Gastroesophageal sphincter (tissue), 4 donors: ENCODE measurements around the gene TSPAN5. TPM values are rescaled to one million over a fixed set of nuclear protein-coding genes. Genes with fewer than 3 reads are reported as not detected.
"Not testable (repeated sequence)": the region's sequence is repeated elsewhere in the genome, so short reads cannot be mapped to it uniquely, and the experiment has no call there.

Experiments
- ATAC-seq: fragments of 150-250 bp; one replicate; pipeline ENCODE4 v1.9.1; 2016; ENCODE audit warnings: mild to moderate bottlenecking, moderate library complexity
- H3K27ac ChIP-seq, 4 donors: fragments of 200-600 bp; sonication (generic) in 3 of 4; 1 replicate in 3 of 4; 2 replicates in 1 of 4; pipeline ENCODE4 v1.5.1; 2016 to 2019
- H3K27me3 ChIP-seq: fragments of 200-600 bp; sonication (generic); one replicate; pipeline ENCODE4 v1.5.1; 2019
- H3K36me3 ChIP-seq, 2 donors: fragments of 200-600 bp; sonication (generic); one replicate each; pipeline ENCODE4 v1.5.1; 2019; ENCODE audit warnings: control low read depth in 1 of 2
- H3K4me1 ChIP-seq, 3 donors: fragments of 200-600 bp; sonication (generic); 1 replicate in 2 of 3; 2 replicates in 1 of 3; pipeline ENCODE4 v1.5.1; 2016 to 2019; ENCODE audit warnings: control low read depth in 2 of 3
- H3K4me3 ChIP-seq, 2 donors: fragments of 200-600 bp; sonication (generic); one replicate each; pipeline ENCODE4 v1.5.1; 2019; ENCODE audit warnings: mild to moderate bottlenecking in 1 of 2, moderate library complexity in 1 of 2
- H3K9me3 ChIP-seq, 3 donors: fragments of 200-600 bp; sonication (generic); one replicate each; pipeline ENCODE4 v1.5.1; 2017 to 2019; ENCODE audit warnings: control low read depth in 2 of 3
- EP300 ChIP-seq: sonication (generic); formaldehyde crosslinking; IDR thresholded peaks from one replicate; pipeline ENCODE4 v1.6.1; 2017; ENCODE audit warnings: antibody characterized with exemption, mild to moderate bottlenecking
- POLR2A ChIP-seq, 2 donors: fragments of 450-650 bp; IDR thresholded peaks; one replicate each; pipeline ENCODE4 v1.6.1; 2017; ENCODE audit warnings: antibody characterized with exemption in 2 of 2, mild to moderate bottlenecking in 2 of 2, moderate library complexity in 1 of 2
- POLR2AphosphoS5 ChIP-seq: sonication (generic); formaldehyde crosslinking; IDR thresholded peaks from one replicate; pipeline ENCODE4 v1.6.1; 2017; ENCODE audit warnings: antibody characterized with exemption
- WGBS, 2 donors: methylation state at CpG; one replicate each; pipeline ENCODE4 v1.1.5; 2018; ENCODE audit warnings: low coverage in 1 of 2; 5-methylcytosine and 5-hydroxymethylcytosine counted together
- total RNA-seq, 4 donors: library from RNA; depleted of rRNA; stranded (reverse); fragments of >200 nt; gene quantifications; one replicate each; pipeline ENCODE4 v1.1.0, GENCODE V29; 2016
- TF ChIP-seq, protein P1 (sequence below), 4 experiments: fragments of 200-600 bp in 2 of 4; fragments of 450-650 bp in 2 of 4; sonication (generic) in 1 of 4; IDR thresholded peaks; one replicate each; pipeline ENCODE4 v1.5.1; 2017 to 2019; ENCODE audit warnings: antibody characterized with exemption in 4 of 4, mild to moderate bottlenecking in 2 of 4, moderate library complexity in 2 of 4

Gene TSPAN5
- total RNA-seq, 4 donors from 2014 or later = 9.8 to 14.0 (median 12.2) TPM

DNA sequence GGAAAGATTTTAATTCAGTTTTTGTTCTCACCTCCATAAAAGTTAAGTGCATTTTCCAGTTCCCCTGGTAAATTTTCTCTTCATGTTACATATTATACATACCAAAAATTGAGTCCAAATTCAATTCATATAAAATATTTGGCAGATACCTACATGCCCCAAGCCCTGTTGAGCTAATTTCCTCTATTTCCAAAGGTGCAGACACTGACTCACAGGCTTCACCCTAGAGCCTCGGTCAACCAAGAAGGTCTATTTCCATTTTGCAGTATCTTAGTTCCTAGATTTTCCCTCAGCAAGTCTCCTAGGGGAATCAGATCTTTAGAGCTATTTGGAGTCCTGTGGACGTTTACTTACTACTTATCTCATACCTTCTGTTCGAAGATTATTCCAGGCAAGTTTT, 174.4 kb downstream of the TSPAN5 start:
- Histone ChIP-seq H3K27ac (no peak overlapping the region), H3K4me1 (no peaks in the 10 kb centered on the region), H3K27me3 (no peaks in the 10 kb centered on the region), H3K36me3 (no peaks in the 10 kb centered on the region), H3K9me3 (no peaks in the 10 kb centered on the region), H3K4me3 (no peak overlapping the region)
- TF ChIP-seq POLR2AphosphoS5 (no peak), POLR2A (IDR thresholded peaks at IDR 0.05) (no peak), EP300 (no peak)
- TF ChIP-seq, protein P1, sequence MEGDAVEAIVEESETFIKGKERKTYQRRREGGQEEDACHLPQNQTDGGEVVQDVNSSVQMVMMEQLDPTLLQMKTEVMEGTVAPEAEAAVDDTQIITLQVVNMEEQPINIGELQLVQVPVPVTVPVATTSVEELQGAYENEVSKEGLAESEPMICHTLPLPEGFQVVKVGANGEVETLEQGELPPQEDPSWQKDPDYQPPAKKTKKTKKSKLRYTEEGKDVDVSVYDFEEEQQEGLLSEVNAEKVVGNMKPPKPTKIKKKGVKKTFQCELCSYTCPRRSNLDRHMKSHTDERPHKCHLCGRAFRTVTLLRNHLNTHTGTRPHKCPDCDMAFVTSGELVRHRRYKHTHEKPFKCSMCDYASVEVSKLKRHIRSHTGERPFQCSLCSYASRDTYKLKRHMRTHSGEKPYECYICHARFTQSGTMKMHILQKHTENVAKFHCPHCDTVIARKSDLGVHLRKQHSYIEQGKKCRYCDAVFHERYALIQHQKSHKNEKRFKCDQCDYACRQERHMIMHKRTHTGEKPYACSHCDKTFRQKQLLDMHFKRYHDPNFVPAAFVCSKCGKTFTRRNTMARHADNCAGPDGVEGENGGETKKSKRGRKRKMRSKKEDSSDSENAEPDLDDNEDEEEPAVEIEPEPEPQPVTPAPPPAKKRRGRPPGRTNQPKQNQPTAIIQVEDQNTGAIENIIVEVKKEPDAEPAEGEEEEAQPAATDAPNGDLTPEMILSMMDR (IDR thresholded peaks at IDR 0.05) = no peak
- 71% methylated on average over 3 of the region's 3 CpGs; no CpG with 5 or more reads in 1 of the 2 donors for WGBS, 2 donors
- no peak for ATAC-seq

DNA sequence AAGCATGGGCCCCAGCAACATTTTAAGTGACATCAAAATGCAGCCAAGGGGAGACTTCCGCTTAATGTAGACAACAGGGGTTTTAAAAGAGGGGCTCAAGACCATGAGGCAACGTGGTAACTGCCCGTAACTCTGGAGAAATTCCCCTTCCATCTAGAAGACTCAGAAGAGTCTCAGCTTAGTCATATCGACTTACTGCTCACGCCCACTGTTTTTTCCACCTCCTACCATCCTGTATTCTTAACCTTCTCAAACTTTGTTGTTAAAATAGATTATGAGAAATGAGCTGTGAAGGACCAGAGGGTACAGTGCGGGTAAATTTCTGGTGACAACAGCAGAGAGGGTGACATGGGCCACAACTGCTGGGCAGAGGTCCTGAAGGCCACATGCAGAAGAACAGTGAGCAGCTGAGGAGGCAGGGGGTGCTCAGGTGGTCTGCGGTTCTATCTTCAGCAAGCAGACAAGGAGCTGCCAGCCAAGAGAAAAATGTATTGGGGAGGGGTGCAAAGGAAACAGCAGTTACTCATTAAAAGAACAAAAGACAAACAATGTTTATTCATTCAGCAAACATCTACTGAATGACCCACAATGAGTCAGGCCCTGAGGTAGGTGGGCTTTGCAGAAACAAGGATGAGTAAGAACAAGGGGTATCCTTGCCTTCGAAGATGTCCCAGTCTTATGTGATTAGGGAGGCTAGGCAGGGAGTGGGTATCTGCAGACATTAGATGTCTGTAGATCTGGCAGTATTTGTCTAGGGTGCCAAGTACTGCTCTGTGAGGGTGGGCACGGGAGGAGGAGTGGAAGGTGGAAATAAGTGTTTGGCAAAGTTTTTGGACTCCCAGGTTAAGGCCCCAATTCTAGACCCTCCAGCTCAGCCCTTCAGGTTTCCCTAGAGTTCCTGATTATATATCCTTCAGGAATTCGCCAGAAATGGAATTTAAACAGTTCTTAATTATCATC, 175.3 kb downstream of the TSPAN5 start:
- ATAC-seq = no peak
- H3K4me1 ChIP-seq = no peaks in the 10 kb centered on the region
- TF ChIP-seq POLR2A (IDR thresholded peaks at IDR 0.05) (no peak), POLR2AphosphoS5 (no peak), EP300 (no peak)
- TF ChIP-seq, protein P1 (IDR thresholded peaks at IDR 0.05) = no peak

DNA sequence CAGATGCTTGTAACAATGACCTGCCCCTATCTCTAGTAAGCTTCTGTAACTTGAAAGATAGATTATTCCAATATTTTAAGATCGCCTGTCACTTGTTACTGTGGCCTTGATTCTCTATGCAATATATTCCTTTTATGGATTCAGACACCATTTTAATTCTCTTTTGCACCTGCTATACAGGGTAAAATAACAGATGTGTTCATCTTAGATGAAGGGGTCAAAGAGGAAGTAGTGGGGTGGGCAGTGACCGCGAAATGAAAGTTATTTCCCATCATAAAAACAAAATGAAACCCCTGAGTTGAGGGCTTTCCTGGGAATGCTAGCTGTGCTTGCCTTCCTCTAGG, 175.9 kb downstream of the TSPAN5 start:
- Histone ChIP-seq H3K27ac (no peak overlapping the region), H3K4me3 (no peak overlapping the region), H3K27me3 (no peaks in the 10 kb centered on the region), H3K4me1 (no peaks in the 10 kb centered on the region), H3K36me3 (peaks cover 0 to 5% of the 10 kb centered on the region in 2 donors), H3K9me3 (no peaks in the 10 kb centered on the region)
- 96 to 100% methylated on average over 3 of the region's 3 CpGs for WGBS, 2 donors
- TF ChIP-seq EP300 = no peak
- TF ChIP-seq, protein P1 (IDR thresholded peaks at IDR 0.05) = no peak
- no peak for TF ChIP-seq POLR2AphosphoS5
- TF ChIP-seq POLR2A (IDR thresholded peaks at IDR 0.05) = no peak
- ATAC-seq = no peak

More for the DNA sequence above, 175.3 kb downstream of the TSPAN5 start:
- H3K9me3 ChIP-seq = no peaks in the 10 kb centered on the region
- peaks cover 0 to 5% of the 10 kb centered on the region in 2 donors for H3K36me3 ChIP-seq
- H3K4me3 ChIP-seq = no peak overlapping the region
- H3K27me3 ChIP-seq = no peaks in the 10 kb centered on the region
- WGBS, 2 donors = 88 to 92% methylated on average over 5 to 10 of the region's 10 CpGs
- H3K27ac ChIP-seq = no peak overlapping the region

DNA sequence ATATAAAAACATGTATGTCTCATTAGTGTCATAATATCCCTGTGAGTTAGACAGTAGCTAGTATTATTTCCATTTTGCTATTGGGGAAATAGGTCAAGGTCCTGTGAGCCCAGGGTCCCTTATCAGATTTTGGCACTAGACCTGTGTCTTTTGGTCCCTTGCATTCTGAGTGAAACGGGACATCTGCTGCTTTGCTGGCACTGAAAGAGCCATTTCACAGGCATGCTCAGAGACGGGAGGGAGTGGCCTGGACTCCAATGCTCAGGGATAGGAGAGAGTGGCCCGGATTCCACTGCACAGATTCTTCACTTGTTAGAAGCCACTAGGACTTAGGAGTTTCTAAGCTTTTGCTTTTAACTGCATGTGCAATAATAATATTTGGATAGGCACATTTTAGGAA, 177.2 kb downstream of the TSPAN5 start:
- 27 to 37% methylated on average over 2 of the region's 3 CpGs for WGBS, 2 donors
- H3K4me1 ChIP-seq = no peaks in the 10 kb centered on the region
- TF ChIP-seq, protein P1 (IDR thresholded peaks at IDR 0.05) = no peak
- no peak for TF ChIP-seq POLR2A (IDR thresholded peaks at IDR 0.05)
- no peak overlapping the region for H3K27ac ChIP-seq
- no peaks in the 10 kb centered on the region for H3K27me3 ChIP-seq
- ATAC-seq = no peak
- no peak overlapping the region for H3K4me3 ChIP-seq
- H3K9me3 ChIP-seq = no peaks in the 10 kb centered on the region
- peaks cover 0 to 15% of the 10 kb centered on the region in 2 donors for H3K36me3 ChIP-seq

DNA sequence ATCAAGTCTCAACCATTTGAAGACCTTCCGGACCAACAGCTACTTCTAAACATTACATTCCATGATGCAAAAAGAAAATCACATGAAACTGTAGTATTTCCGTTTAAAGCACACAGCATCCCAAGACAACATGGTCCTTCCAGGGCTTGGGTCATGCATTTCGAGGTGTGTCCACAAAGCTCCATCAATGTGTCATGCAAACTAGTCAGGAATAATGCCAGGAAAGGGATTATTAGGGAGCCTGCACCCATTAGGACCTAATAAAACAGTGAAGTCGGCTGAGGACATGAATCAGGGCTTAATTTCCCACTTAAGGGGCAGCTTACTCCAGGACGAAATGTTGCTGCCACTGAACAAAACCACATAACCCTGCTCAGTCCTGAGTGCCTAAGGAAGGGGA, 177.9 kb downstream of the TSPAN5 start:
- 85 to 90% methylated on average over 2 to 3 of the region's 5 CpGs for WGBS, 2 donors
- ATAC-seq = no peak

DNA sequence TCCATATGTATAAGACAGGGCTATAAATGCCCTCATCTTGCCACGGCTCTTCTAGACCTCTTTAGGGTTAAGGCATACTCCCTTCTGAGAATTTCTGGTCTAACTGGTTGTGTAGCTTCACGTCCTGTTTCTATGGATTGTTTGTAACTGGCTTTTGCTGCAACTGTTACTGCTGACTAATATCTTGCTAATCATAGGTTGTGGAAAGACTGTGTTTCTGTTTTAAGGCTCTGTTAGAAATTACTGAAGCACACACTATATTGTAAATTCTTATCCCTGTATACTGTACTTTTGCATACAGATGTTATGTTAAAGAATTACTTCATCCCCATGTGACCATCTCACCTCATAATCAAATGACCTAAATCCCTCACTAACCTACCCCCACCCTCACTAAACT, 178.8 kb downstream of the TSPAN5 start:
- H3K4me3 ChIP-seq, H3K27me3 ChIP-seq, H3K27ac ChIP-seq, H3K9me3 ChIP-seq, ATAC-seq, H3K4me1 ChIP-seq: not testable (repeated sequence)
- peaks cover 0 to 15% of the 10 kb centered on the region in 2 donors for H3K36me3 ChIP-seq
- WGBS, 2 donors = 50 to 93% methylated on average over 1 to 2 of the region's 2 CpGs

More for the DNA sequence above, 177.9 kb downstream of the TSPAN5 start:
- Histone ChIP-seq H3K27me3 (no peaks in the 10 kb centered on the region), H3K27ac (no peak overlapping the region), H3K4me1 (no peaks in the 10 kb centered on the region), H3K36me3 (peaks cover 0 to 15% of the 10 kb centered on the region in 2 donors), H3K9me3 (no peaks in the 10 kb centered on the region), H3K4me3 (no peak overlapping the region)
- no peak for TF ChIP-seq EP300
- TF ChIP-seq POLR2A (IDR thresholded peaks at IDR 0.05) = no peak
- no peak for TF ChIP-seq POLR2AphosphoS5
- TF ChIP-seq, protein P1 (IDR thresholded peaks at IDR 0.05) = no peak
